KMS-11 (cell line): ENCODE results near the gene RPL28.

Experiments
- H2AFZ ChIP-seq: fragments of 200-600 bp; sonication (generic); 2 replicates; pipeline ENCODE4 v1.6.1; 2016; ENCODE audit warnings: antibody characterized with exemption, mixed run types, low read depth
- H3K27ac ChIP-seq: fragments of 200-600 bp; sonication (generic); 2 replicates; pipeline ENCODE4 v1.6.1; 2016; ENCODE audit warnings: mild to moderate bottlenecking, mixed run types
- H3K27me3 ChIP-seq: fragments of 200-600 bp; sonication (generic); 2 replicates; pipeline ENCODE4 v1.6.1; 2017; ENCODE audit warnings: mild to moderate bottlenecking, low read depth, mixed run types, moderate library complexity; ENCODE audit not compliant: insufficient read depth
- H3K36me3 ChIP-seq: fragments of 200-600 bp; sonication (generic); 2 replicates; pipeline ENCODE4 v1.6.1; 2017; ENCODE audit warnings: mild to moderate bottlenecking, mixed run types; ENCODE audit not compliant: insufficient read depth
- H3K4me1 ChIP-seq: fragments of 200-600 bp; sonication (generic); 2 replicates; pipeline ENCODE4 v1.6.1; 2016; ENCODE audit warnings: mild to moderate bottlenecking, low read depth, mixed run types; ENCODE audit not compliant: poor library complexity, severe bottlenecking
- H3K4me2 ChIP-seq: fragments of 200-600 bp; sonication (generic); 2 replicates; pipeline ENCODE4 v1.7.0; 2016; ENCODE audit warnings: mild to moderate bottlenecking, mixed run types
- H3K4me3 ChIP-seq: fragments of 200-600 bp; sonication (generic); IDR thresholded peaks from 2 replicates; pipeline ENCODE4 v1.6.1; 2017; ENCODE audit warnings: low read depth, low read length, mixed read lengths; ENCODE audit not compliant: insufficient read depth
- H3K79me2 ChIP-seq: fragments of 200-600 bp; sonication (generic); 2 replicates; pipeline ENCODE4 v1.6.1; 2016; ENCODE audit warnings: low read depth, mixed run types; ENCODE audit not compliant: insufficient read depth
- H3K9ac ChIP-seq: fragments of 200-600 bp; sonication (generic); 2 replicates; pipeline ENCODE4 v1.6.1; 2016; ENCODE audit warnings: mild to moderate bottlenecking, mixed run types
- H4K20me1 ChIP-seq: fragments of 200-600 bp; sonication (generic); 2 replicates; pipeline ENCODE4 v1.6.1; 2016; ENCODE audit warnings: mild to moderate bottlenecking, mixed run types; ENCODE audit not compliant: insufficient read depth
- CTCF ChIP-seq: fragments of 200-600 bp; sonication (generic); conservative IDR thresholded peaks from 2 replicates; pipeline ENCODE4 v1.6.1; 2017; ENCODE audit warnings: low read depth, mild to moderate bottlenecking, antibody characterized with exemption, low read length, moderate library complexity, mixed read lengths

The RPL28 gene

DNA sequence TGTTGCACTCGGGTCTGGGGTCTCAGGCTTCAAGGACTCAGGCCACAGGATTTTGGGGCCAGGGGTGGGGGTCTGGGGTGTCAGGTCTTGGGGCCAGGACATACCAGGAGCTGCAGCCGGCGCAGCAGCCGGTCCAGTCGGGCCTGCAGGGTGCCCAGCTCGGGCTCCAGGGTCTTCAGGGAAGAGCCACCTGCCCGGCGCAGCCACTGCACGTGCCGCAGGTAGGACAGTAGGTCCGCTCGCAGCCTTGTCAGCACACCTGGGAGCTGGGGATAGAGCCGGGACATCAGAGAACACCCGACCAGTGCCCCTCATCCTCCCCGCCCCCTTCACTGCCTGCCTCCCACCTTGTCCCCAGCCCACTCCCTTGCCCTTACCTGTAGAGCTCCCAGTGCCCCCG, 17.6 kb upstream of the RPL28 start:
- H3K4me1 ChIP-seq: no peaks in the 10 kb centered on the region
- no peaks in the 10 kb centered on the region for H4K20me1 ChIP-seq
- H3K27ac ChIP-seq: no peak overlapping the region
- no peak overlapping the region for H3K9ac ChIP-seq
- no peak overlapping the region for H2AFZ ChIP-seq
- H3K36me3 ChIP-seq: no peaks in the 10 kb centered on the region
- H3K4me2 ChIP-seq: no peak overlapping the region
- peaks cover 68% of the 10 kb centered on the region for H3K27me3 ChIP-seq
- no peaks in the 10 kb centered on the region for H3K79me2 ChIP-seq
- TF ChIP-seq CTCF: no peak
- H3K4me3 ChIP-seq: no peak overlapping the region

- no peaks in the 10 kb centered on the region for H4K20me1 ChIP-seq
- H3K27me3 ChIP-seq: peaks cover 71% of the 10 kb centered on the region
- H2AFZ ChIP-seq: no peak overlapping the region
- H3K4me1 ChIP-seq: no peaks in the 10 kb centered on the region
- no peak overlapping the region for H3K4me2 ChIP-seq
- H3K36me3 ChIP-seq: no peaks in the 10 kb centered on the region
- H3K27ac ChIP-seq: no peak overlapping the region
- H3K79me2 ChIP-seq: no peaks in the 10 kb centered on the region
- no peak for TF ChIP-seq CTCF
- no peak overlapping the region for H3K9ac ChIP-seq
- H3K4me3 ChIP-seq: no peak overlapping the region
Measured at GRCh38 chr19:55368701-55369563, 16.8 kb upstream of the RPL28 start.

GRCh38 chr19:55369653-55370304, 16.0 kb upstream of the RPL28 start:
- no peaks in the 10 kb centered on the region for H3K79me2 ChIP-seq
- no peaks in the 10 kb centered on the region for H3K36me3 ChIP-seq
- no peaks in the 10 kb centered on the region for H3K4me1 ChIP-seq
- no peak overlapping the region for H3K9ac ChIP-seq
- no peak for TF ChIP-seq CTCF
- no peak overlapping the region for H3K4me2 ChIP-seq
- no peak overlapping the region for H3K4me3 ChIP-seq
- peaks cover 66% of the 10 kb centered on the region for H3K27me3 ChIP-seq
- H4K20me1 ChIP-seq: no peaks in the 10 kb centered on the region
- no peak overlapping the region for H2AFZ ChIP-seq
- no peak overlapping the region for H3K27ac ChIP-seq

GRCh38 chr19:55370305-55370988, 15.3 kb upstream of the RPL28 start, which contains the start of gene IL11:
TSS of gene IL11 (minus strand) at chr19:55370463. CDS start at chr19:55370310, 153 bp downstream.
- no peak for TF ChIP-seq CTCF
- Histone ChIP-seq H3K4me2 (no peak within 1 kb of the TSS), H3K4me3 (no peak within 1 kb of the TSS), H3K36me3 (no peaks in the 10 kb centered on the region), H4K20me1 (no peaks in the 10 kb centered on the region), H3K27me3 (peaks cover 62% of the 10 kb centered on the region), H3K4me1 (peaks cover 2% of the 10 kb centered on the region), H3K27ac (no peak within 1 kb of the TSS), H3K79me2 (no peaks in the 10 kb centered on the region), H3K9ac (no peak within 1 kb of the TSS), H2AFZ (no peak within 1 kb of the TSS)
